Liver (tissue), 9 donors: ENCODE measurements around the gene CTPS1. TPM values are rescaled to one million over a fixed set of nuclear protein-coding genes. Genes with fewer than 3 reads are reported as not detected.

ENCODE experiments used
- DNase-seq: peaks from one replicate; pipeline ENCODE4 v3.0.0-alpha.2; 2017; ENCODE audit warnings: low spot score
- H3K27ac ChIP-seq, 2 donors: one replicate each; pipeline ENCODE4 v1.7.0; 2013; ENCODE audit warnings: inconsistent platforms in 2 of 2, low read length in 2 of 2, control low read depth in 1 of 2, low read depth in 1 of 2, mild to moderate bottlenecking in 1 of 2
- H3K27me3 ChIP-seq, 4 donors: one replicate each; pipeline versions ENCODE4 v1.6.1 to v1.7.0; 2013; ENCODE audit warnings: low read length in 3 of 4, inconsistent platforms in 1 of 4, mild to moderate bottlenecking in 1 of 4, moderate library complexity in 1 of 4; ENCODE audit not compliant: control insufficient read depth in 4 of 4, insufficient read depth in 4 of 4
- H3K36me3 ChIP-seq, 4 donors: one replicate each; pipeline versions ENCODE4 v1.6.1 to v1.7.0; 2013; ENCODE audit warnings: low read length in 3 of 4, mild to moderate bottlenecking in 3 of 4, low read depth in 1 of 4, moderate library complexity in 1 of 4; ENCODE audit not compliant: control insufficient read depth in 4 of 4, insufficient read depth in 3 of 4
- H3K4me1 ChIP-seq, 4 donors: one replicate each; pipeline versions ENCODE4 v1.6.1 to v1.7.0; 2013; ENCODE audit warnings: low read length in 3 of 4, mild to moderate bottlenecking in 3 of 4, moderate library complexity in 1 of 4; ENCODE audit not compliant: control insufficient read depth in 4 of 4, insufficient read depth in 4 of 4
- H3K4me3 ChIP-seq, 3 donors: one replicate each; pipeline versions ENCODE4 v1.6.1 to v1.7.0; 2013; ENCODE audit warnings: low read length in 3 of 3, control low read depth in 1 of 3, low read depth in 1 of 3, mild to moderate bottlenecking in 1 of 3
- H3K9ac ChIP-seq, 2 donors: one replicate each; pipeline ENCODE4 v1.7.0; 2013; ENCODE audit warnings: low read length in 2 of 2, mild to moderate bottlenecking in 2 of 2, moderate library complexity in 2 of 2, control low read depth in 1 of 2, low read depth in 1 of 2
- H3K9me3 ChIP-seq, 4 donors: one replicate each; pipeline versions ENCODE4 v1.6.1 to v1.7.0; 2013; ENCODE audit warnings: low read length in 3 of 4; ENCODE audit not compliant: control insufficient read depth in 4 of 4
- EGR1 ChIP-seq, 2 donors: IDR thresholded peaks; 2 replicates each; pipeline ENCODE4 v1.6.1; 2016 to 2018; ENCODE audit warnings: antibody characterized with exemption in 2 of 2, low read depth in 2 of 2
- FOXA1 ChIP-seq: IDR thresholded peaks from 2 replicates; pipeline ENCODE4 v1.6.1; 2016; ENCODE audit warnings: antibody characterized with exemption
- FOXA2 ChIP-seq: IDR thresholded peaks from 2 replicates; pipeline ENCODE4 v1.6.1; 2016; ENCODE audit warnings: antibody characterized with exemption
- HNF4A ChIP-seq, 2 donors: conservative IDR thresholded peaks; 2 replicates each; pipeline ENCODE4 v1.6.1; 2016; ENCODE audit warnings: antibody characterized with exemption in 2 of 2, mild to moderate bottlenecking in 2 of 2
- JUND ChIP-seq, 2 donors: IDR thresholded peaks; 2 replicates each; pipeline ENCODE4 v1.6.1; 2016; ENCODE audit warnings: antibody characterized with exemption in 2 of 2
- RAD21 ChIP-seq, 2 donors: IDR thresholded peaks; 2 replicates each; pipeline ENCODE4 v1.6.1; 2016; ENCODE audit warnings: antibody characterized with exemption in 2 of 2, mild to moderate bottlenecking in 2 of 2
- RXRA ChIP-seq, 2 donors: IDR thresholded peaks; 2 replicates each; pipeline ENCODE4 v1.6.1; 2017 to 2018; ENCODE audit warnings: antibody characterized with exemption in 2 of 2, mild to moderate bottlenecking in 1 of 2
- SP1 ChIP-seq: IDR thresholded peaks from 2 replicates; pipeline ENCODE4 v1.6.1; 2018; ENCODE audit warnings: antibody characterized with exemption, mild to moderate bottlenecking
- TAF1 ChIP-seq: conservative IDR thresholded peaks from 2 replicates; pipeline ENCODE4 v1.6.1; 2016; ENCODE audit warnings: antibody characterized with exemption, mild to moderate bottlenecking
- YY1 ChIP-seq: IDR thresholded peaks from 2 replicates; pipeline ENCODE4 v1.6.1; 2016; ENCODE audit warnings: antibody characterized with exemption, mild to moderate bottlenecking
- WGBS: extraction: QIAGEN DNeasy Blood & Tissue Kit; methylation state at CpG from one replicate; pipeline ENCODE4 v1.1.7; 2013; 5-methylcytosine and 5-hydroxymethylcytosine counted together
- polyA plus RNA-seq, 2 donors: library from polyadenylated mRNA; stranded (reverse) in 1 of 2; unstranded in 1 of 2; fragments of 200-250 nt in 1 of 2; fragments of >200 nt in 1 of 2; fragmentation: Nextera tagmentation in 1 of 2; extraction: Ambion mirVana in 1 of 2; gene quantifications; one replicate each; pipeline versions ENCODE4 v1.2.1 to v1.2.3, GENCODE V29; 2013 to 2015
- total RNA-seq, 2 donors: library from RNA; depleted of rRNA; stranded (reverse); fragments of >200 nt; gene quantifications; one replicate each; pipeline ENCODE4 v1.2.3, GENCODE V29; 2014
- TF ChIP-seq, protein P1 (sequence below): IDR thresholded peaks from 2 replicates; pipeline ENCODE4 v1.6.1; 2016; ENCODE audit warnings: antibody characterized with exemption, mild to moderate bottlenecking
- TF ChIP-seq, protein P2 (sequence below): IDR thresholded peaks from 2 replicates; pipeline ENCODE4 v1.6.1; 2016; ENCODE audit warnings: antibody characterized with exemption
- TF ChIP-seq, protein P3 (sequence below): fragments of 150-350 bp; IDR thresholded peaks from 2 replicates; pipeline ENCODE4 v1.5.1; 2017; ENCODE audit warnings: improper control_type of control experiment, low read depth, low read length; ENCODE audit not compliant: missing input control
- donor health status: healthy.
- donor health status: healthy.
- donor health status: healthy.
- donor health status: healthy.
- donor health status: healthy.

Gene CTPS1
- total and polyA plus RNA-seq, 4 donors, result 13.6 to 46.9 (median 19.8) TPM

DNA sequence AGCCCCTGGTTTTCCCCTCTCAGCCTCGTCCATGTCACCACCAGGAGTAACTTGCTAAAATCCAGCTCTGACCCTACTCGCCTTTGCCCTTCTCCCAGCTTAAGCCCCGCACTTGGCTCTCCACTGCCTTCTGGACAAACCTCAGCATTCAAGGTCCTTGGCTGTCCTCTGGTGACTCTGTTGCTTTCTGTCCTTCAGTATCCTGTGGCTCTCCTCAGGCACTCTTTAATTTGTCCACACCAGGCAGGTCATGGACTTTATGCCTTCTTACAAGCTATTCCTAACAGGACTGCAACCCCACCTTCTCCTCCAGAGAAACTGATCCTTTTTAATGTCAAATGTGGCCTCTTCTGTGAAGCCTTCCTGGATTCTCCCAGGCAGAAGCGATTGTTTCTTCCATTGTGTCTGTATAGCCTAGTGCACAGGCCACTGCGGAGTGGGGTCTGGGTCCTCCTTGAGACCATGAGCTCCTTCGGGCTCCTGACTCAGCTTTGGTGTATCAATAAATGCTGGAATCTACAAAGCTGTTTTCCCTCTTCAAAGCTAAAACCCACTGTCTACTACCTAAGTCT is 26.7 kb upstream of the CTPS1 start:
- no peak for DNase-seq
- no peak overlapping the region for H3K4me3 ChIP-seq
- no peaks in the 10 kb centered on the region for H3K27me3 ChIP-seq
- 41% methylated on average over 6 of the region's 6 CpGs for WGBS
- no peaks in the 10 kb centered on the region for H3K9me3 ChIP-seq
- H3K27ac ChIP-seq, result no peak overlapping the region
- TF ChIP-seq JUND (IDR thresholded peaks at IDR 0.05), result no peak
- no peak for TF ChIP-seq YY1
- no peak for TF ChIP-seq EGR1 (IDR thresholded peaks at IDR 0.05; ENCODE audit: low read depth in 2 of 2)
- no peak for TF ChIP-seq RXRA (IDR thresholded peaks at IDR 0.05)
- peak in 1 of 2 donors; percentile 18 for TF ChIP-seq RAD21 (IDR thresholded peaks at IDR 0.05)
- TF ChIP-seq, protein P1, sequence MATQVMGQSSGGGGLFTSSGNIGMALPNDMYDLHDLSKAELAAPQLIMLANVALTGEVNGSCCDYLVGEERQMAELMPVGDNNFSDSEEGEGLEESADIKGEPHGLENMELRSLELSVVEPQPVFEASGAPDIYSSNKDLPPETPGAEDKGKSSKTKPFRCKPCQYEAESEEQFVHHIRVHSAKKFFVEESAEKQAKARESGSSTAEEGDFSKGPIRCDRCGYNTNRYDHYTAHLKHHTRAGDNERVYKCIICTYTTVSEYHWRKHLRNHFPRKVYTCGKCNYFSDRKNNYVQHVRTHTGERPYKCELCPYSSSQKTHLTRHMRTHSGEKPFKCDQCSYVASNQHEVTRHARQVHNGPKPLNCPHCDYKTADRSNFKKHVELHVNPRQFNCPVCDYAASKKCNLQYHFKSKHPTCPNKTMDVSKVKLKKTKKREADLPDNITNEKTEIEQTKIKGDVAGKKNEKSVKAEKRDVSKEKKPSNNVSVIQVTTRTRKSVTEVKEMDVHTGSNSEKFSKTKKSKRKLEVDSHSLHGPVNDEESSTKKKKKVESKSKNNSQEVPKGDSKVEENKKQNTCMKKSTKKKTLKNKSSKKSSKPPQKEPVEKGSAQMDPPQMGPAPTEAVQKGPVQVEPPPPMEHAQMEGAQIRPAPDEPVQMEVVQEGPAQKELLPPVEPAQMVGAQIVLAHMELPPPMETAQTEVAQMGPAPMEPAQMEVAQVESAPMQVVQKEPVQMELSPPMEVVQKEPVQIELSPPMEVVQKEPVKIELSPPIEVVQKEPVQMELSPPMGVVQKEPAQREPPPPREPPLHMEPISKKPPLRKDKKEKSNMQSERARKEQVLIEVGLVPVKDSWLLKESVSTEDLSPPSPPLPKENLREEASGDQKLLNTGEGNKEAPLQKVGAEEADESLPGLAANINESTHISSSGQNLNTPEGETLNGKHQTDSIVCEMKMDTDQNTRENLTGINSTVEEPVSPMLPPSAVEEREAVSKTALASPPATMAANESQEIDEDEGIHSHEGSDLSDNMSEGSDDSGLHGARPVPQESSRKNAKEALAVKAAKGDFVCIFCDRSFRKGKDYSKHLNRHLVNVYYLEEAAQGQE, result no peak
- TF ChIP-seq, protein P2, sequence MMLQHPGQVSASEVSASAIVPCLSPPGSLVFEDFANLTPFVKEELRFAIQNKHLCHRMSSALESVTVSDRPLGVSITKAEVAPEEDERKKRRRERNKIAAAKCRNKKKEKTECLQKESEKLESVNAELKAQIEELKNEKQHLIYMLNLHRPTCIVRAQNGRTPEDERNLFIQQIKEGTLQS, result no peak
- no peak for TF ChIP-seq FOXA1
- no peaks in the 10 kb centered on the region for H3K36me3 ChIP-seq
- peaks cover 2 to 17% (median 8%) of the 10 kb centered on the region in 4 donors for H3K4me1 ChIP-seq
- no peak overlapping the region for H3K9ac ChIP-seq

DNA sequence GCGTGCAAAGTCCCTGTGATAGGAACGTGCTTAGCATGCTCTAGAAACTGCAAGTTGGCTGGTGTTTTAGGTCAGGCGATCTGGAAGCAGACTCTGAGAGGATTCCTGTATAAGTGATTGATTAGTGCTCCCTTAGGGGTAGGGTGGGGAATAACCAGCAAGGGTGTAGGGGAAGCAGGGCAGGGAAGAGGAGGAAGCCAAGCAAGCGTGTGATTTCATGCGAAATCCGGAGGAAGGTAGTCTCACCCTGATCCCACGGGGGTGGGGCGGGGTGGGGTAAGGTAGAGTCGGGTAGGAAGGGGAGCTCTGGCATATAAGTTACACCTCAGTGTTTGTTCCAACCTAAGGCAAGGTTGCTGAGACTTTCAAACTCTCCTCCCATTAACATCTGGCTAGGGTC is 24.9 kb upstream of the CTPS1 start:
- Histone ChIP-seq H3K4me3 (no peak overlapping the region), H3K36me3 (no peaks in the 10 kb centered on the region), H3K4me1 (peaks cover 0 to 9% (median 3%) of the 10 kb centered on the region in 4 donors), H3K9me3 (no peaks in the 10 kb centered on the region), H3K27ac (no peak overlapping the region), H3K27me3 (no peaks in the 10 kb centered on the region), H3K9ac (no peak overlapping the region)
- no peak for DNase-seq
- TF ChIP-seq, protein P2, result no peak
- TF ChIP-seq RAD21 (IDR thresholded peaks at IDR 0.05), result no peak
- TF ChIP-seq, protein P3, sequence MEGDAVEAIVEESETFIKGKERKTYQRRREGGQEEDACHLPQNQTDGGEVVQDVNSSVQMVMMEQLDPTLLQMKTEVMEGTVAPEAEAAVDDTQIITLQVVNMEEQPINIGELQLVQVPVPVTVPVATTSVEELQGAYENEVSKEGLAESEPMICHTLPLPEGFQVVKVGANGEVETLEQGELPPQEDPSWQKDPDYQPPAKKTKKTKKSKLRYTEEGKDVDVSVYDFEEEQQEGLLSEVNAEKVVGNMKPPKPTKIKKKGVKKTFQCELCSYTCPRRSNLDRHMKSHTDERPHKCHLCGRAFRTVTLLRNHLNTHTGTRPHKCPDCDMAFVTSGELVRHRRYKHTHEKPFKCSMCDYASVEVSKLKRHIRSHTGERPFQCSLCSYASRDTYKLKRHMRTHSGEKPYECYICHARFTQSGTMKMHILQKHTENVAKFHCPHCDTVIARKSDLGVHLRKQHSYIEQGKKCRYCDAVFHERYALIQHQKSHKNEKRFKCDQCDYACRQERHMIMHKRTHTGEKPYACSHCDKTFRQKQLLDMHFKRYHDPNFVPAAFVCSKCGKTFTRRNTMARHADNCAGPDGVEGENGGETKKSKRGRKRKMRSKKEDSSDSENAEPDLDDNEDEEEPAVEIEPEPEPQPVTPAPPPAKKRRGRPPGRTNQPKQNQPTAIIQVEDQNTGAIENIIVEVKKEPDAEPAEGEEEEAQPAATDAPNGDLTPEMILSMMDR, result no peak
- TF ChIP-seq, protein P1, result no peak
- no peak for TF ChIP-seq JUND (IDR thresholded peaks at IDR 0.05)
- TF ChIP-seq FOXA1, result no peak
- no peak for TF ChIP-seq SP1
- no peak for TF ChIP-seq HNF4A (conservative IDR thresholded peaks at IDR 0.05)
- TF ChIP-seq FOXA2, result no peak
- TF ChIP-seq RXRA (IDR thresholded peaks at IDR 0.05), result no peak
- TF ChIP-seq TAF1, result no peak
- 52% methylated on average over 9 of the region's 9 CpGs for WGBS
